ENCODE measurements around the gene MRPL52. TPM values are rescaled to one million over a fixed set of nuclear protein-coding genes. Genes with fewer than 3 reads are reported as not detected.
A peak's percentile ranks its signal among the peaks of the same experiment; 100 is the strongest.

Gene MRPL52
- total and polyA plus RNA-seq, 2 of the 13 experiments (the other 11 are each of a cell fraction or from before 2014, with no cell fraction given): 118 to 329 TPM

- TF ChIP-seq GPN1 (CRISPR knock-in tag; IDR thresholded peaks at IDR 0.05; ENCODE audit: borderline replicate concordance) (peak; percentile 92), CC2D1A (CRISPR knock-in tag; IDR thresholded peaks at IDR 0.05) (no peak), KLF6 (CRISPR knock-in tag; IDR thresholded peaks at IDR 0.05) (peak; percentile 51), ZNF605 (CRISPR knock-in tag; IDR thresholded peaks at IDR 0.05) (peak; percentile 92), SRSF1 (optimal IDR thresholded peaks at IDR 0.05; ENCODE audit: low read depth, low read length) (peak; percentile 39), ONECUT2 (CRISPR knock-in tag; IDR thresholded peaks at IDR 0.05) (no peak), MLX (CRISPR knock-in tag; IDR thresholded peaks at IDR 0.05) (peak; percentile 28; the same call in 1 of the 2 replicates), ZNF552 (CRISPR knock-in tag; IDR thresholded peaks at IDR 0.05; ENCODE audit: borderline replicate concordance) (peak; percentile 90), RNF219 (CRISPR knock-in tag; IDR thresholded peaks at IDR 0.05) (0 out of 2 replicates have a peak, but pooled peaks have one; percentile 47), HOMEZ (CRISPR knock-in tag; IDR thresholded peaks at IDR 0.05; ENCODE audit: low read depth) (peak; percentile 85), ZNF547 (CRISPR knock-in tag; IDR thresholded peaks at IDR 0.05) (peak; percentile 73), MEIS2 (CRISPR knock-in tag; IDR thresholded peaks at IDR 0.05) (peak; percentile 78), ZNF225 (CRISPR knock-in tag; IDR thresholded peaks at IDR 0.05) (peak; percentile 96), PRDM15 (CRISPR knock-in tag; IDR thresholded peaks at IDR 0.05) (no peak), SOX13 (IDR thresholded peaks at IDR 0.05) (no peak; the same call in 1 of the 2 replicates), SOX13 (CRISPR knock-in tag; conservative IDR thresholded peaks at IDR 0.05 in 1 of 2, IDR thresholded peaks at IDR 0.05 in 1 of 2) (peak in 1 of 2 experiments; percentile 33; a peak in 1 of 4 replicates), MAX (IDR thresholded peaks at IDR 0.05) (peak; percentile 89)
Measured at GRCh38 chr14:22829661-22830442, at the start of gene MRPL52 (continued).

All from HepG2 (cell line).